K562 (cell line): ENCODE results near the gene CSNK1D. TPM values are rescaled to one million over a fixed set of nuclear protein-coding genes. Genes with fewer than 3 reads are reported as not detected.

Experiments
- BCL6 ChIP-seq: fragments of 250-450 bp; sonication (Bioruptor Pico); IDR thresholded peaks from 2 replicates; pipeline ENCODE4 v1.4.0; 2020
- ELF4 ChIP-seq: fragments of 450-650 bp; formaldehyde crosslinking; IDR thresholded peaks from 2 replicates; pipeline ENCODE4 v1.4.0; 2022; ENCODE audit warnings: missing genetic modification characterization
- ILK ChIP-seq: fragments of 450-650 bp; IDR thresholded peaks from 2 replicates; pipeline ENCODE4 v1.6.1; 2016; ENCODE audit warnings: missing genetic modification characterization, low read depth, mild to moderate bottlenecking, missing compliant biosample characterization, moderate library complexity, borderline replicate concordance
- KLF13 ChIP-seq: fragments of 450-650 bp; IDR thresholded peaks from 2 replicates; pipeline ENCODE4 v1.6.1; 2016; ENCODE audit warnings: missing genetic modification characterization, low read depth, mild to moderate bottlenecking, missing compliant biosample characterization, moderate library complexity, borderline replicate concordance
- LCOR ChIP-seq: sonication (generic); formaldehyde crosslinking; IDR thresholded peaks from 2 replicates; pipeline ENCODE4 v1.8.0; 2022; ENCODE audit warnings: mild to moderate bottlenecking, missing genetic modification reagents
- NR2C1 ChIP-seq, 2 experiments: fragments of 450-650 bp; IDR thresholded peaks; 2 replicates each; pipeline ENCODE4 v1.6.1; 2017; ENCODE audit warnings: mild to moderate bottlenecking in 2 of 2, antibody characterized with exemption in 1 of 2, inconsistent platforms in 1 of 2, missing compliant biosample characterization in 1 of 2, missing genetic modification characterization in 1 of 2
- PCBP2 ChIP-seq: fragments of 200-400 bp; formaldehyde crosslinking; IDR thresholded peaks from 2 replicates; pipeline ENCODE4 v1.6.1; 2018; ENCODE audit warnings: low read length, low read depth, mild to moderate bottlenecking, moderate library complexity; ENCODE audit not compliant: poor library complexity, severe bottlenecking
- RCOR1 ChIP-seq, 2 experiments: IDR thresholded peaks; 2 replicates each; pipeline ENCODE4 v1.6.1; 2012; ENCODE audit warnings: low read depth in 2 of 2, low read length in 2 of 2, borderline replicate concordance in 1 of 2, improper control_type of control experiment in 1 of 2
- TOE1 ChIP-seq, 2 experiments: fragments of 450-650 bp in 1 of 2; sonication (generic) in 1 of 2; formaldehyde crosslinking in 1 of 2; IDR thresholded peaks; 2 replicates each; pipeline versions ENCODE4 v1.7.1 to v1.8.0; 2016 to 2022; ENCODE audit warnings: borderline replicate concordance in 2 of 2, mild to moderate bottlenecking in 2 of 2, antibody characterized with exemption in 1 of 2, inconsistent platforms in 1 of 2, low read depth in 1 of 2, missing genetic modification reagents in 1 of 2, moderate library complexity in 1 of 2
- ZNF354B ChIP-seq: fragments of 250-450 bp; sonication (Bioruptor Pico); IDR thresholded peaks from 2 replicates; pipeline ENCODE4 v1.4.0; 2020
- polyA plus RNA-seq, 8 experiments: library from polyadenylated mRNA; depleted of rRNA in 4 of 8; stranded (reverse) in 5 of 8; unstranded in 3 of 8; fragments of >200 nt; fragmentation: Nextera tagmentation in 2 of 8; fragmentation: Illumina TruSeq in 1 of 8; extraction: Ambion mirVana in 2 of 8; extraction: Trizol in 1 of 8; gene quantifications; 2 replicates each; pipeline versions ENCODE4 v1.2.1 to v1.2.3, GENCODE V29; 2011 to 2014; ENCODE audit warnings: inconsistent platforms in 1 of 8, missing spikeins in 1 of 8
- total RNA-seq, 7 experiments: library from RNA; depleted of rRNA in 6 of 7; stranded (reverse); fragments of >200 nt in 6 of 7; fragmentation: Illumina TruSeq in 2 of 7; extraction: Trizol in 2 of 7; gene quantifications; 2 replicates each; pipeline versions ENCODE4 v1.2.1 to v1.2.3, GENCODE V29; 2011 to 2021; ENCODE audit warnings: low replicate concordance in 1 of 7
- TF ChIP-seq, protein P1 (sequence below), 2 experiments: fragments of 450-650 bp; IDR thresholded peaks; 2 replicates each; pipeline ENCODE4 v1.6.1; 2016; ENCODE audit warnings: mild to moderate bottlenecking in 2 of 2, borderline replicate concordance in 1 of 2, low read depth in 1 of 2, moderate library complexity in 1 of 2
- TF ChIP-seq, protein P2 (sequence below): fragments of 250-450 bp; sonication (Bioruptor Pico); IDR thresholded peaks from 2 replicates; pipeline ENCODE4 v1.8.0; 2021; ENCODE audit warnings: moderate library complexity, mild to moderate bottlenecking, inconsistent platforms
- TF ChIP-seq, protein P3 (sequence below): sonication (generic); formaldehyde crosslinking; IDR thresholded peaks from 2 replicates; pipeline ENCODE4 v1.9.0; 2022; ENCODE audit warnings: mild to moderate bottlenecking, missing genetic modification reagents

CSNK1D gene
- total and polyA plus RNA-seq, 9 of the 15 experiments (the other 6 are each of a cell fraction or from before 2014, with no cell fraction given), result 6.5 to 133 (median 41.3) TPM

DNA sequence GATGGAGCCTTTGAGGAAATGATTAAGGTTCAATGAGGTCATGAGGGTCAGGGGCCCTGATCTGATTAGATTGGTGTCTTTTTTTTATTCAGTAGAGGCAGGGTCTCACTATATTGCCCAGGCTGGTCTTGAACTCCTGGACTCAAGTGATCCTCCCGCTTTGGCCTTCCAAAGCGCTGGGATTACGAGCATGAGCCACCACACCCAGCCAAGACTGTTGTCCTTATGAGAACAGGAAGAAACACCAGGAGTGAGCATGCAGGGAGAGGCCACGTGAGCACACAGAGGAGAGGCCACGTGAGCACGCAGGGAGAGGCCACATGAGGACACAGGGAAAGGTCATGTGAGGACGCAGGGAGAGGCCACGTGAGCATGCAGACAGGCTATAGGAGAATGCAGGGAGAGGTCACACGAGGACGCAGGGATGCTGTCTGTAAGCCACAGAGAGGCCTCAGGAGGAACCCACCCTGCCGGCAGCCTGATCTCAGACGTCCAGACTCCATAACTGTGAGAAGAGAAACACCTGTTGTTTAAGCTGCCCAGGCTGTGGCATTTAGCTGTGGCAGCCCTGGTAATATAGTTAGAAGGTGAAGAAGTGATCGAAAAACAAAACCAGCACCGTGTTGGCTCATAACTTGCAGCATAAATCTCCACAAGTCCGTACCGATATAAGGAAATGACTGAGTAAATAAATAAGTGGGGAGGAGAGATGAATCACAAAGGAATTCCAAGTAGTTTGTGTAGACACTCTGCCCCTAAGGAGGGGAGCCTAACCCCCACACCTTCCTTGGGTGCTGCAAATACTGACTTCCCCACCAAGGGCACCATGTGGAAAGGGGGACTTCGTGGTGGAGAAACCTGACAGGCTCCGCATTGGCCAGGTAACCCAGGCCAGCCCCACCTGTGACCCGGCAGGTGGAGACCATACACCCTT lies 14.6 kb upstream of the CSNK1D start (continued):
- TF ChIP-seq, protein P1, sequence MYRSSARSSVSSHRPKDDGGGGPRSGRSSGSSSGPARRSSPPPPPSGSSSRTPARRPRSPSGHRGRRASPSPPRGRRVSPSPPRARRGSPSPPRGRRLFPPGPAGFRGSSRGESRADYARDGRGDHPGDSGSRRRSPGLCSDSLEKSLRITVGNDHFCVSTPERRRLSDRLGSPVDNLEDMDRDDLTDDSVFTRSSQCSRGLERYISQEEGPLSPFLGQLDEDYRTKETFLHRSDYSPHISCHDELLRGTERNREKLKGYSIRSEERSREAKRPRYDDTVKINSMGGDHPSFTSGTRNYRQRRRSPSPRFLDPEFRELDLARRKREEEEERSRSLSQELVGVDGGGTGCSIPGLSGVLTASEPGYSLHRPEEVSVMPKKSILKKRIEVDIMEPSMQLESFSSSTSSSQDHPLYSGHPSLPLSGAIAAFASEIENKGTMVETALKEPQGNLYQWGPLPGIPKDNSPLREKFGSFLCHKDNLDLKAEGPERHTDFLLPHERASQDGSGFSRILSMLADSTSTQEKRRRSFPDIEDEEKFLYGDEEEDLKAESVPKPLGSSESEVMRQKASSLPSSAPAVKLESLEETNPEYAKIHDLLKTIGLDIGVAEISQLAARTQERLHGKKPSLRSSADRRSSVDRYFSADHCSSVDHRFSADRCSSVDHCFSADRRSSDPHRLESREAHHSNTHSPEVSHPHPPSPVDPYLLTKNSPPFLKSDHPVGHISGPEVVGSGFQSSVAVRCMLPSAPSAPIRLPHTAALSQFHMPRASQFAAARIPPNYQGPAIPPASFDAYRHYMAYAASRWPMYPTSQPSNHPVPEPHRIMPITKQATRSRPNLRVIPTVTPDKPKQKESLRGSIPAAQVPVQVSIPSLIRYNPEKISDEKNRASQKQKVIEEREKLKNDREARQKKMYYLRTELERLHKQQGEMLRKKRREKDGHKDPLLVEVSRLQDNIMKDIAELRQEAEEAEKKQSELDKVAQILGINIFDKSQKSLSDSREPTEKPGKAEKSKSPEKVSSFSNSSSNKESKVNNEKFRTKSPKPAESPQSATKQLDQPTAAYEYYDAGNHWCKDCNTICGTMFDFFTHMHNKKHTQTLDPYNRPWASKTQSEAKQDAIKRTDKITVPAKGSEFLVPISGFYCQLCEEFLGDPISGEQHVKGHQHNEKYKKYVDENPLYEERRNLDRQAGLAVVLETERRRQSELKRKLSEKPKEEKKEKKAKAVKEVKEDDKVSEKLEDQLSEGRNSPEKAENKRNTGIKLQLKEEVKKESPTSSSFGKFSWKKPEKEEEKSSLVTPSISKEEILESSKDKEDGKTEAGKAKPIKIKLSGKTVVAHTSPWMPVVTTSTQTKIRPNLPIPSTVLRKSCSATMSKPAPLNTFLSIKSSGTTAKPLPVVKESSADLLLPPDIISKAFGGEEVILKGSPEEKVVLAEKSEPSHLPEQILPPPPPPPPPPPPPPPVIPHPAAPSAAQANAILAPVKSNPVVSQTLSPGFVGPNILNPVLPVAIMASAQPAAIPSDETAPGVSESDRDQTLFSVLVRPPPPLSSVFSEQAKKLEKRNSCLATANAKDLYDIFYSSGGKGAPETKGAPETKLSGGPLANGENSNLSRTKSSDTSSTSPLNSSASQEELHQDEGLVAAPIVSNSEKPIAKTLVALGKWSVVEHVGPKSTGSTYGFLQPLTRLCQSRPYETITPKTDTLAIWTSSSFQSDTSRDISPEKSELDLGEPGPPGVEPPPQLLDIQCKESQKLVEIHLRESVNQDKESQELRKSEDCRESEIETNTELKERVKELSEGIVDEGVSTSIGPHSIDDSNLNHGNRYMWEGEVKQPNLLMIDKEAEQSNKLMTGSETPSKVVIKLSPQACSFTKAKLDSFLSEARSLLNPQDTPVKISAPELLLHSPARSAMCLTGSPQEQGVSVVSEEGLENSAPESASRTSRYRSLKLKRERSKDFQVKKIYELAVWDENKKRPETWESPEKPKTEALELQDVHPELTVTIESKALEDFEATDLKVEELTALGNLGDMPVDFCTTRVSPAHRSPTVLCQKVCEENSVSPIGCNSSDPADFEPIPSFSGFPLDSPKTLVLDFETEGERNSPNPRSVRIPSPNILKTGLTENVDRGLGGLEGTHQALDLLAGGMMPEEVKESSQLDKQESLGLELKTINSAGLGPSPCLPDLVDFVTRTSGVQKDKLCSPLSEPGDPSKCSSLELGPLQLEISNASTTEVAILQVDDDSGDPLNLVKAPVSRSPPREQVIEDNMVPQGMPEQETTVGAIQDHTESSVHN (IDR thresholded peaks at IDR 0.05; ENCODE audit: borderline replicate concordance in 1 of 2, low read depth in 1 of 2), result peak in 1 of 2 experiments; percentile 98; a peak in 2 of 4 replicates
- TF ChIP-seq PCBP2 (no peak), RCOR1 (IDR thresholded peaks at IDR 0.05; ENCODE audit: borderline replicate concordance in 1 of 2, low read depth in 2 of 2, low read length in 2 of 2) (peak in 1 of 2 experiments; percentile 88; a peak in 2 of 4 replicates), ELF4 (no peak), ZNF354B (CRISPR knock-in tag) (no peak), ILK (no peak), LCOR (CRISPR knock-in tag) (peak; percentile 49; the same call in 1 of the 2 replicates), TOE1 (IDR thresholded peaks at IDR 0.05; ENCODE audit: borderline replicate concordance) (peak; percentile 95), TOE1 (CRISPR knock-in tag; IDR thresholded peaks at IDR 0.05; ENCODE audit: borderline replicate concordance, low read depth) (peak; percentile 84; the same call in 1 of the 2 replicates), BCL6 (CRISPR knock-in tag) (no peak), KLF13 (tag) (no peak), NR2C1 (IDR thresholded peaks at IDR 0.05) (peak; percentile 83), NR2C1 (tag; IDR thresholded peaks at IDR 0.05) (peak; percentile 78)
- TF ChIP-seq, protein P2, sequence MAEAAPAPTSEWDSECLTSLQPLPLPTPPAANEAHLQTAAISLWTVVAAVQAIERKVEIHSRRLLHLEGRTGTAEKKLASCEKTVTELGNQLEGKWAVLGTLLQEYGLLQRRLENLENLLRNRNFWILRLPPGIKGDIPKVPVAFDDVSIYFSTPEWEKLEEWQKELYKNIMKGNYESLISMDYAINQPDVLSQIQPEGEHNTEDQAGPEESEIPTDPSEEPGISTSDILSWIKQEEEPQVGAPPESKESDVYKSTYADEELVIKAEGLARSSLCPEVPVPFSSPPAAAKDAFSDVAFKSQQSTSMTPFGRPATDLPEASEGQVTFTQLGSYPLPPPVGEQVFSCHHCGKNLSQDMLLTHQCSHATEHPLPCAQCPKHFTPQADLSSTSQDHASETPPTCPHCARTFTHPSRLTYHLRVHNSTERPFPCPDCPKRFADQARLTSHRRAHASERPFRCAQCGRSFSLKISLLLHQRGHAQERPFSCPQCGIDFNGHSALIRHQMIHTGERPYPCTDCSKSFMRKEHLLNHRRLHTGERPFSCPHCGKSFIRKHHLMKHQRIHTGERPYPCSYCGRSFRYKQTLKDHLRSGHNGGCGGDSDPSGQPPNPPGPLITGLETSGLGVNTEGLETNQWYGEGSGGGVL (CRISPR knock-in tag), result no peak
- TF ChIP-seq, protein P3, sequence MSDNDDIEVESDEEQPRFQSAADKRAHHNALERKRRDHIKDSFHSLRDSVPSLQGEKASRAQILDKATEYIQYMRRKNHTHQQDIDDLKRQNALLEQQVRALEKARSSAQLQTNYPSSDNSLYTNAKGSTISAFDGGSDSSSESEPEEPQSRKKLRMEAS (CRISPR knock-in tag), result peak; percentile 99
